Adipose tissue (tissue), 3 donors: ENCODE results near the gene CCDC85B. TPM values are rescaled to one million over a fixed set of nuclear protein-coding genes. Genes with fewer than 3 reads are reported as not detected.

Experiments used
- H3K27ac ChIP-seq: one replicate; pipeline ENCODE4 v1.5.1; 2013; ENCODE audit warnings: low read depth, low read length
- WGBS, 3 donors: extraction: QIAGEN DNeasy Blood & Tissue Kit; methylation state at CpG; one replicate each; pipeline ENCODE4 v1.1.7; 2013; 5-methylcytosine and 5-hydroxymethylcytosine counted together
- polyA plus RNA-seq, 3 donors: library from polyadenylated mRNA; stranded (reverse); fragments of 200-250 nt; gene quantifications; one replicate each; pipeline ENCODE4 v1.2.3, GENCODE V29; 2013
- donor health status: healthy with polysubstance abuse.
- donor health status: Bipolar disorder and iron deficiency.
- donor health status: healthy.

Gene CCDC85B
- polyA plus RNA-seq, 3 donors = 18.1 to 75.3 (median 28.1) TPM

GRCh38 chr11:65855927-65856363 is 34.5 kb upstream of the CCDC85B start:
- H3K27ac ChIP-seq = no peak overlapping the region

GRCh38 chr11:65856689-65857499 is 33.6 kb upstream of the CCDC85B start:
- 1% methylated on average over 57 of the region's 57 CpGs for WGBS, 3 donors
- H3K27ac ChIP-seq = peak overlapping the region; percentile 97

More at GRCh38 chr11:65855927-65856363, 34.5 kb upstream of the CCDC85B start:
- 87 to 88% (median 88%) methylated on average over 15 of the region's 15 CpGs for WGBS, 3 donors

GRCh38 chr11:65857500-65857852 is 33.0 kb upstream of the CCDC85B start:
- WGBS, 3 donors = 0% methylated on average over 24 to 49 of the region's 49 CpGs

GRCh38 chr11:65857853-65858680 is 32.4 kb upstream of the CCDC85B start, which contains the start of gene CFL1:
Gene CFL1 (minus strand): TSS chr11:65858180. CDS start chr11:65858099, 81 bp downstream.
- peak within 1 kb of the TSS; percentile 97 for H3K27ac ChIP-seq
- 0% methylated on average over 69 to 91 of the region's 92 CpGs for WGBS, 3 donors

More at GRCh38 chr11:65857500-65857852, 33.0 kb upstream of the CCDC85B start:
- peak overlapping the region; percentile 97 for H3K27ac ChIP-seq

GRCh38 chr11:65858681-65859087 is 31.8 kb upstream of the CCDC85B start:
- WGBS, 3 donors = 0% methylated on average over 10 of the region's 10 CpGs
- no peak overlapping the region for H3K27ac ChIP-seq

- peak overlapping the region; percentile 80 for H3K27ac ChIP-seq
- 0 to 1% (median 0%) methylated on average over 46 of the region's 46 CpGs for WGBS, 3 donors
Measured at GRCh38 chr11:65859095-65859811, 31.2 kb upstream of the CCDC85B start.

GRCh38 chr11:65859812-65860277 is 30.6 kb upstream of the CCDC85B start:
- peak overlapping the region; percentile 80 for H3K27ac ChIP-seq

GRCh38 chr11:65860278-65861164 is 30.0 kb upstream of the CCDC85B start, which contains the start of gene MUS81:
Gene MUS81 (plus strand): TSS chr11:65860433. CDS start chr11:65860754, 321 bp downstream.
- WGBS, 3 donors = 0% methylated on average over 77 to 78 of the region's 78 CpGs
- peak within 1 kb of the TSS; percentile 80 for H3K27ac ChIP-seq

More at GRCh38 chr11:65859812-65860277, 30.6 kb upstream of the CCDC85B start:
- WGBS, 3 donors = 0 to 2% (median 2%) methylated on average over 16 of the region's 16 CpGs

- H3K27ac ChIP-seq = peak overlapping the region; percentile 80
- WGBS, 3 donors = 10 to 12% (median 11%) methylated on average over 14 of the region's 14 CpGs
Measured at GRCh38 chr11:65861165-65861505, 29.3 kb upstream of the CCDC85B start.

GRCh38 chr11:65861533-65862183 is 28.8 kb upstream of the CCDC85B start:
- 79 to 89% (median 84%) methylated on average over 13 of the region's 13 CpGs for WGBS, 3 donors
- H3K27ac ChIP-seq = no peak overlapping the region

- no peak overlapping the region for H3K27ac ChIP-seq
- WGBS, 3 donors = 72 to 96% (median 91%) methylated on average over 4 to 5 of the region's 5 CpGs
Measured at GRCh38 chr11:65862191-65862735, 28.2 kb upstream of the CCDC85B start.

GRCh38 chr11:65862941-65863888 is 27.3 kb upstream of the CCDC85B start:
- H3K27ac ChIP-seq = no peak overlapping the region
- 81 to 94% (median 83%) methylated on average over 21 to 24 of the region's 24 CpGs for WGBS, 3 donors

- 80 to 82% (median 81%) methylated on average over 12 of the region's 12 CpGs for WGBS, 3 donors
- H3K27ac ChIP-seq = no peak overlapping the region
Measured at GRCh38 chr11:65863889-65864705, 26.4 kb upstream of the CCDC85B start.

GRCh38 chr11:65864706-65865471 is 25.6 kb upstream of the CCDC85B start:
- no peak overlapping the region for H3K27ac ChIP-seq
- WGBS, 3 donors = 78 to 93% (median 83%) methylated on average over 16 to 18 of the region's 18 CpGs
